Measurements from ENCODE around the gene MBNL1. TPM values are rescaled to one million over a fixed set of nuclear protein-coding genes. Genes with fewer than 3 reads are reported as not detected.

The MBNL1 gene
- total and polyA plus RNA-seq, 11 donors, result 46.8 to 416 (median 189) TPM

DNA sequence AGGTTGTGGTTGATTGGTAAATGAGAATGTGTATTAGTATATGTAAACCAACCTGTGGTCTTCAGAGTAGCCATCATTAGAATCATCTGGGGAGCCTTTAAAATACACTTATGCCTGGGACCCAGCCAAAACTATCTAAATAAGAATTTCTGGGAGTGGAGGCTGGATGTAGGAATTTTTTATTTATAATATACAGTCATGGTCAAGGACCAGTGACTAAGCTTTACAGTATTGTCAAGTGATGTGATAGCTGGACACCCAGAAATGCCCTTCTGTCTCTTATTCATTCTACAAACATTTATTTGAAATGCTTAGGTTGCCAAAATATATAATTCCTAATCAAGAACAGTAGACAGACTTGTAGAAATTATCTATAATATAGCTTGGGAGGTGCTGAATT, 132.2 kb downstream of the MBNL1 start:
- ATAC-seq, result no peak
- H3K4me1 ChIP-seq, result peaks cover 17 to 100% (median 89%) of the 10 kb centered on the region in 12 donors
- no peaks in the 10 kb centered on the region for H3K27me3 ChIP-seq
- H3K36me3 ChIP-seq, result peaks cover 0 to 5% (median 0%) of the 10 kb centered on the region in 9 donors
- TF ChIP-seq, protein P1, sequence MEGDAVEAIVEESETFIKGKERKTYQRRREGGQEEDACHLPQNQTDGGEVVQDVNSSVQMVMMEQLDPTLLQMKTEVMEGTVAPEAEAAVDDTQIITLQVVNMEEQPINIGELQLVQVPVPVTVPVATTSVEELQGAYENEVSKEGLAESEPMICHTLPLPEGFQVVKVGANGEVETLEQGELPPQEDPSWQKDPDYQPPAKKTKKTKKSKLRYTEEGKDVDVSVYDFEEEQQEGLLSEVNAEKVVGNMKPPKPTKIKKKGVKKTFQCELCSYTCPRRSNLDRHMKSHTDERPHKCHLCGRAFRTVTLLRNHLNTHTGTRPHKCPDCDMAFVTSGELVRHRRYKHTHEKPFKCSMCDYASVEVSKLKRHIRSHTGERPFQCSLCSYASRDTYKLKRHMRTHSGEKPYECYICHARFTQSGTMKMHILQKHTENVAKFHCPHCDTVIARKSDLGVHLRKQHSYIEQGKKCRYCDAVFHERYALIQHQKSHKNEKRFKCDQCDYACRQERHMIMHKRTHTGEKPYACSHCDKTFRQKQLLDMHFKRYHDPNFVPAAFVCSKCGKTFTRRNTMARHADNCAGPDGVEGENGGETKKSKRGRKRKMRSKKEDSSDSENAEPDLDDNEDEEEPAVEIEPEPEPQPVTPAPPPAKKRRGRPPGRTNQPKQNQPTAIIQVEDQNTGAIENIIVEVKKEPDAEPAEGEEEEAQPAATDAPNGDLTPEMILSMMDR (IDR thresholded peaks at IDR 0.05), result no peak
- no peak for TF ChIP-seq POLR2A (IDR thresholded peaks at IDR 0.05)
- H3K4me3 ChIP-seq, result no peak overlapping the region
- H3K27ac ChIP-seq, result peak overlapping the region in 10 of 12 donors; percentile 14 to 94 (median 76)
- no peak for DNase-seq
- peaks cover 0 to 3% (median 0%) of the 10 kb centered on the region in 12 donors for H3K9me3 ChIP-seq
- intact Hi-C loops (cut with DNase I), result loop anchor here in 2 of 10 donors (5.0 to 10.0 kb wide), 3 partner anchors 41 to 129 kb away; no protein-coding TSS in a partner anchor

DNA sequence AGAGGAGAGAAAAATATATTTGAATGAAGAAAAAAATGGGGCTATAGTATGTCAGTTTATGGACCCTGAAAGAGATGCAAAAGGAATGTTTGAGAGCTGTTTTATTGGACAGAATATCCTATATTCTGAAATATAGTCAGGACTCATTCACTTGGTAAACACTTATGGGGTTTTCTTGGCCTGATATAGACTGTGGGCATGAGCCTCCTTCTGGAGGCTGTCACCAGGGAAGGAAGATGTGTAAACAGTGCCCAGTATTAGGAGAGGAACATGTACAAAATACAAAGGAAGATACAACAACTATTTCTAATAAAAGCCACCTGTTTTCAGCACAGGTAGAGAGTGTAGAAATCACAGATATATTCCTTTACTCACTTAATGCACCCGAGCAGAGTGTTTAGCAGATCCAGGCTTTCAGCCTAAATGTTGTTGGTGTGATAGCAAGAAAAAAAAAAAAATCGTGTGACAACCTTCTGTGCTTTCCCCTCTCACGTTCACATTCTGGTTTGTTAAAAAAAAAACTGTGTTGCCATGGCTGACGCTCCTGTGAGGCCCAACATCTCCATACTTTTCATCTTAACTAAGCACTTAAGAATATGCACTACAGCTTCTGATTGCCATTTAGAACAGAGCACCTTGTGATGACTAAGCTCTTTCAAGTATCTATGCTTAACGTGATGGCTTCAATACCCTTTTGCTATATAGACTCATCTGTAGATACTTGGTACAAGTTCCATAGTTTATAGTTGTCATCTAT, 134.1 kb downstream of the MBNL1 start:
- DNase-seq (no peak), ATAC-seq (peak in 3 of 4 donors; percentile 30 to 54 (median 42))
- TF ChIP-seq, protein P1 (IDR thresholded peaks at IDR 0.05), result no peak
- intact Hi-C loops (cut with DNase I), result loop anchor here in 2 of 10 donors (1.0 to 10.0 kb wide), 4 partner anchors 26 to 131 kb away; no protein-coding TSS in a partner anchor
- Histone ChIP-seq H3K9me3 (no peaks in the 10 kb centered on the region), H3K4me1 (peaks cover 17 to 90% (median 81%) of the 10 kb centered on the region in 12 donors), H3K27ac (peak overlapping the region; percentile 68 to 94 (median 86)), H3K4me3 (no peak overlapping the region), H3K27me3 (no peaks in the 10 kb centered on the region), H3K36me3 (no peaks in the 10 kb centered on the region)
- 32 to 46% (median 35%) methylated on average over 5 of the region's 5 CpGs for whole genome bisulfite sequencing, 4 donors

GRCh38 chr3:152403632-152404066, 134.9 kb downstream of the MBNL1 start:
- ATAC-seq, result peak; percentile 89 to 93 (median 91)
- Histone ChIP-seq H3K36me3 (no peaks in the 10 kb centered on the region), H3K27ac (peak overlapping the region; percentile 68 to 94 (median 86)), H3K4me1 (peaks cover 10 to 88% (median 75%) of the 10 kb centered on the region in 12 donors), H3K9me3 (no peaks in the 10 kb centered on the region), H3K4me3 (peak overlapping the region in 1 of 12 donors; percentile 17), H3K27me3 (no peaks in the 10 kb centered on the region)
- DNase-seq, result peak in 4 of 5 donors; percentile 75 to 86 (median 82)
- intact Hi-C loops (cut with DNase I), result loop anchor here in 2 of 10 donors (1.0 to 10.0 kb wide), 4 partner anchors 26 to 131 kb away; no protein-coding TSS in a partner anchor
- WGBS, 4 donors, result 37 to 43% (median 40%) methylated on average over 2 of the region's 2 CpGs
- TF ChIP-seq POLR2A (IDR thresholded peaks at IDR 0.05), result peak in 1 of 2 donors; percentile 36
- TF ChIP-seq, protein P1 (IDR thresholded peaks at IDR 0.05), result no peak

- Histone ChIP-seq H3K27me3 (no peaks in the 10 kb centered on the region), H3K27ac (peak overlapping the region; percentile 68 to 94 (median 84)), H3K9me3 (no peaks in the 10 kb centered on the region), H3K4me1 (peaks cover 10 to 87% (median 71%) of the 10 kb centered on the region in 12 donors), H3K4me3 (no peak overlapping the region), H3K36me3 (no peaks in the 10 kb centered on the region)
- intact Hi-C loops (cut with DNase I), result loop anchor here in 2 of 10 donors (5.0 to 10.0 kb wide), 3 partner anchors 37 to 133 kb away; no protein-coding TSS in a partner anchor
- TF ChIP-seq, protein P1 (IDR thresholded peaks at IDR 0.05), result no peak
- TF ChIP-seq POLR2A (IDR thresholded peaks at IDR 0.05), result no peak
- 82 to 97% (median 93%) methylated on average over 1 of the region's 1 CpG for WGBS, 4 donors
- no peak for DNase-seq
- no peak for ATAC-seq
These were observed 136.2 kb downstream of the MBNL1 start for GRCh38 chr3:152404976-152405375.
